COLO668 (cell line): ENCODE measurements around the gene CTNNA1.
"Not testable (repeated sequence)": the region's sequence is repeated elsewhere in the genome, so short reads cannot be mapped to it uniquely, and the experiment has no call there.

Experiments
- DNase-seq: peaks from one replicate; lab custom pipeline; 2025; ENCODE audit not compliant: unreplicated experiment; lab: John Stamatoyannopoulos, UW

Gene CTNNA1

GRCh38 chr5:138805096-138805495, 51.9 kb downstream of the CTNNA1 start:
- DNase-seq: no peak

DNA sequence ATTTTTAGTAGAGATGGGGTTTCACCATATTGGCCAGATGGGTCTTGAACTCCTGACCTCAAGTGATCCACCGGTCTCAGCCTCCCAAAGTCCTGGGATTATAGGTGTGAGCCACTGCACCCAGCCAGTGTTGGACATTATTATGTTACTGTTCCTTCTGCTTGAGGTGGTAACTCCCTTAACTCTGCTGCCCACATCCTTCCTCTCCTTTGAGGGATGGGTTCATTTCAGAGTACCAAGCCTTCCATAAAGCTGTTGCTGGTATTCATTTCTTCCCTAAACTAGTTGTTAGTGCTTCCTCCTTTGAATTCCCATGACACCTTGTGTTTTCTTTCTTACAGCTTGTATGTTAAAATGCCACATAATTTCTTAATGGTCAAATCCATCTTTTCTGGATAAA, 54.0 kb downstream of the CTNNA1 start:
- no peak for DNase-seq

DNA sequence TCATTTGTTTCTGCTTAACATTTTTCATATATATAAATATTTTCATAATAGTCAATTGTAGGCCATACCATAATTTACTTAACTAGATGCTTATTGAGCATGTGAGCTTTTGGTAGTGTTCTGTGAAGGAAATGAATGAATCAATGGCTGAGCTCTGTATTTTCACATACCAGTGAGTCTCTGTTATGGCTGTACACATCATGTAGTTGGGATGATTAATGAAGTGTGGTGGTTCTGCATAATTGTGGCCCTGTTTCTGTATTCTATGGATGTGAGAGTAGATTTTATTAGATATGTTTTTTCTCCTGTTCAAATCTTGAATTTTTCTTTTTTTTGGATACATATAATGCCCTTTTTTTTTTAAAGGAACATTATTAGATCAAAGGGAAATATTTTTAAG, 56.2 kb downstream of the CTNNA1 start:
- DNase-seq: no peak

- DNase-seq: not testable (repeated sequence)
These were observed 57.6 kb downstream of the CTNNA1 start for GRCh38 chr5:138810861-138811260.

- no peak for DNase-seq
These were observed 62.3 kb downstream of the CTNNA1 start for GRCh38 chr5:138815529-138815928.

GRCh38 chr5:138817241-138817640, 64.0 kb downstream of the CTNNA1 start:
- no peak for DNase-seq

- no peak for DNase-seq
These were observed 65.9 kb downstream of the CTNNA1 start for GRCh38 chr5:138819081-138819480.

DNA sequence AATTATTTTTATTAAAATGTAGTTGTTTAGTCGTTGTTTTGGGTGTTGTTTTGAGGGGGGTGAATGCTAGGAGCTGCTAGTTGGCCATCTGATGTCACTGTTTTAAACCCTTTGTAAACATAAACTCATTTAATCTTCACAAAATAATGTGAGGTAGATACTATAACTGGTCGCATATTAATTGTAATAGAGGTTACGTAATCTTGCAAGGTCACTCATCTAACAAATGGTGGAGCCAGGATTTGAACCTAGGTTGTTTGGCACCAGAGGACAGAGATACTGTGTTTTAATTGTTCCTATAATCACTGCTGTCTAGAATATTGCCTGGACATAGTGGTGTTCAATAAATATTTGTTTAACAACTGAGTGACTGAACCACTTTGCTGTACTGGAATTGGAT, 67.5 kb downstream of the CTNNA1 start:
- DNase-seq: no peak

DNA sequence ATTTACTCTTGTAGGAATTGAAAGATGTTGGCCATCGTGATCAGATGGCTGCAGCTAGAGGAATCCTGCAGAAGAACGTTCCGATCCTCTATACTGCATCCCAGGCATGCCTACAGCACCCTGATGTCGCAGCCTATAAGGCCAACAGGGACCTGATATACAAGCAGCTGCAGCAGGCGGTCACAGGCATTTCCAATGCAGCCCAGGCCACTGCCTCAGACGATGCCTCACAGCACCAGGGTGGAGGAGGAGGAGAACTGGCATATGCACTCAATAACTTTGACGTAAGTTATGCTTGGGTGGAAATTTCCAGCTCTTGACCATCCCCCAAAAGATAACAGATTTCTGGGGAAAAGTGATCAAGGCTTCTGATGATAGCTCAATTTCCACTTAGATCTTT, 71.3 kb downstream of the CTNNA1 start:
- no peak for DNase-seq

DNA sequence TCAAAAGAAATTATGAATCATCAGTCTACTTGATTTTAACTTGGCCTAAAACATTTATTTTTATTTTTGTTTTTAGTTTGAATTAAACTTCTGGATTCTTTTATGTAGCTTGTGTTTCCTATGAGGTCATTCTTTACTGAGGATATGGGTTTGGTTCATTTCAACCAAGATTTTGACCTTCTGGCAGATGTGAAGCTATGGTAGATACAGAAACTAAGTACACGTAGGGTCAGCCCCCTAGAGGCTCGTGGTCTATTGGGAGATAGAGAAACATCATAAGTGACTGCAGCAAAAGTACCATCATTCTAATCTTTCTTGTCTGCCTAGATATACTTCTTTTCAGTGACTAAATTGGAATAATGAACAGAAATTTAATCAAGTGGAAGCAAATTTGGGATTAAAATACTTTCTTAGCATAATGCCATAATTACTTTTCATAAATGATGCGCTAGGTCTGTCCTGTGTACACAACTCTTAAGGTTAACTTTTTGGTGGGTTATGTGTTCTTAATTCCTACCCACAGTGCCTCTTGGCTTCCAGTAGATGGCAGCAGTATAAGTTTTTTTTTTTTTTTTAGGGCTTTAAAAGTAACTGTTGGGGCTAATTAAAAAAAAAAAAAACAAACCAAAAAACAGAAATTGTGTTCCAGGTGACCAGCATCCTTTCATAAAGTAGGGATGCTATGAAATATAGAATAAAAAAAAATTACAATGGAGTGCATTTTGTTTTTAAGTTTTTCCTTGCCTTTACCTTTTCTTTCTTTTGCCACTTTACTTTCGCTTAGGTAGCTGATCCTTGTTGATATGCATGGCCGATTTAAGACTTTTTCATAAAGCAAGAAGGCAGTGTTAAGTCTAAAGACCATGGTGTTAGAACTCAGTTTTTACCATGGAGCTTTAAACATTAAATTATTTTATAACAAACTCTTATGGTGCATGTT, 72.0 kb downstream of the CTNNA1 start:
- DNase-seq: no peak

GRCh38 chr5:138828556-138828955, 75.3 kb downstream of the CTNNA1 start:
- no peak for DNase-seq

GRCh38 chr5:138829341-138829740, 76.1 kb downstream of the CTNNA1 start:
- no peak for DNase-seq

- DNase-seq: no peak
These were observed 78.5 kb downstream of the CTNNA1 start for GRCh38 chr5:138831703-138832102.

DNA sequence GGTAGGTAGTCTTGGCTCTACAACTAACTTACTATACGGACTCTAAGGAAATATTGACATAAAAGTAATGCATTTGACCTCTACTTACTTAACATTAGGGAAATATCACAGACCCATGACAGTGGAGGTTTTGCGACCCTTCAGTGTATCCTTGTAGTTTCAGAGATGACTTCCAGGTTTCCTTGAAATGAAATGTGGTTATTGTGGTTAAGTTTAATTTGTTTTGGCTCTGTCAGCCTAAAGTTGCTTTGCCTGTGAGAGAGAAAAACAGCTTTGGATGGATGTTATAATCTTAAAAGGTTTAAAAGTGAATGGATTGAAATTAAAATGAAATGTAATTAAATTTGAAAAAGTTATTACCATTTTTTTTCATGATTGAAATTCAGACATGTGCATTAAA, 79.0 kb downstream of the CTNNA1 start:
- DNase-seq: no peak

DNA sequence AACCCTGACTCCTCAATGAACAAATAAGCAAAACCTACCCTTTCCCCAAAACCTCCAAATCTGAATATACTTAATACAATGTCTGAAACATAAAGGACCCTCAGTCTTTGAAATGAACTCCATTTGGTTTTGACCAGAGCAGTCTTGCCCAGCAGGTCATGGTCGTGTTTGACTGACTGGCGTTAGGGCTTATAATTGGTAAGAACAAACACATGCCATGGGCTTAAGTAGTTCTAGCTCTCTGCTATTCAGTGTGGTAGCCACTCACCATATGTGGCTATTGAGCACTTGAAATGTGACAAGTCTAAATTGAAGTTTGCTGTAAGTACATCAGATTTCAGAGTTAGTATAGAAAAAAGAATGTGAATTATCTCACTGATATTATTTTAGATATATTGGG, 79.9 kb downstream of the CTNNA1 start:
- no peak for DNase-seq

- no peak for DNase-seq
These were observed 80.7 kb downstream of the CTNNA1 start for GRCh38 chr5:138833726-138834480.

GRCh38 chr5:138834853-138835252, 81.6 kb downstream of the CTNNA1 start:
- DNase-seq: not testable (repeated sequence)

- DNase-seq: no peak
These were observed 83.9 kb downstream of the CTNNA1 start for GRCh38 chr5:138837160-138837559.

DNA sequence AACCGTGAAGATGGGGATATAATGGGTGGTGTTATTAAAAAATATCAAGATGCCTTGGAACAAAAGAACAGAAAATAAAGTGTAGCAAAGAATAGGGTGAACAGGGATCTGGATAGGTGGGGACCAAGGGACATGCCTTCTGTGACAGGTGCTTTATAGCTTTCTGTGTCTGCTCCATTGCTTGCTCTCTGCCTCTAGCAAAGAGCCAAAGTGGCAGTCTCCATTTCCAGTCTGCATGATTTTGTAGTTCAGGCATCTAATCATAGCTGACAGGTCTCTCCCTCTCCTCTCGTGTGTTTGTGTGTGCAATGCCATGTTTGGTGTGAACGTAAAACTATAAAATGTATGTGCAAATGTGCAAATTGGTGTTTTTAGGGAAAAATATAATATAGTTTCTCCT, 86.9 kb downstream of the CTNNA1 start:
- DNase-seq: no peak

GRCh38 chr5:138841531-138841930, 88.3 kb downstream of the CTNNA1 start:
- no peak for DNase-seq

GRCh38 chr5:138843316-138844124, 90.3 kb downstream of the CTNNA1 start:
- DNase-seq: no peak
